Activated T-cell treated with anti-CD3 and anti-CD28 coated beads, Interleukin-2, amount 50 U/mL, for 24 hours (primary cell): ENCODE data around the gene RIC8A.
A peak's percentile ranks its signal among the peaks of the same experiment; 100 is the strongest.
"Not testable (repeated sequence)": the region's sequence is repeated elsewhere in the genome, so short reads cannot be mapped to it uniquely, and the experiment has no call there.

Experiments
- DNase-seq: peaks from one replicate; pipeline ENCODE4 v3.0.0-alpha.2; 2020
- H3K27ac Mint-ChIP-seq: 2 replicates; pipeline ENCODE4 v1.8.0; 2020; ENCODE audit warnings: mild to moderate bottlenecking, mixed read lengths
- H3K27me3 Mint-ChIP-seq: 2 replicates; pipeline ENCODE4 v1.8.0; 2020; ENCODE audit warnings: mixed read lengths
- H3K36me3 Mint-ChIP-seq: 2 replicates; pipeline ENCODE4 v1.8.0; 2020; ENCODE audit warnings: low read depth, mixed read lengths
- H3K4me1 Mint-ChIP-seq: 2 replicates; pipeline ENCODE4 v1.8.0; 2020; ENCODE audit warnings: low read depth, mixed read lengths
- H3K4me3 Mint-ChIP-seq: 2 replicates; pipeline ENCODE4 v1.8.0; 2020; ENCODE audit warnings: mild to moderate bottlenecking, moderate library complexity, mixed read lengths
- H3K9me3 Mint-ChIP-seq: 2 replicates; pipeline ENCODE4 v1.8.0; 2020; ENCODE audit warnings: mixed read lengths

Gene RIC8A

DNA sequence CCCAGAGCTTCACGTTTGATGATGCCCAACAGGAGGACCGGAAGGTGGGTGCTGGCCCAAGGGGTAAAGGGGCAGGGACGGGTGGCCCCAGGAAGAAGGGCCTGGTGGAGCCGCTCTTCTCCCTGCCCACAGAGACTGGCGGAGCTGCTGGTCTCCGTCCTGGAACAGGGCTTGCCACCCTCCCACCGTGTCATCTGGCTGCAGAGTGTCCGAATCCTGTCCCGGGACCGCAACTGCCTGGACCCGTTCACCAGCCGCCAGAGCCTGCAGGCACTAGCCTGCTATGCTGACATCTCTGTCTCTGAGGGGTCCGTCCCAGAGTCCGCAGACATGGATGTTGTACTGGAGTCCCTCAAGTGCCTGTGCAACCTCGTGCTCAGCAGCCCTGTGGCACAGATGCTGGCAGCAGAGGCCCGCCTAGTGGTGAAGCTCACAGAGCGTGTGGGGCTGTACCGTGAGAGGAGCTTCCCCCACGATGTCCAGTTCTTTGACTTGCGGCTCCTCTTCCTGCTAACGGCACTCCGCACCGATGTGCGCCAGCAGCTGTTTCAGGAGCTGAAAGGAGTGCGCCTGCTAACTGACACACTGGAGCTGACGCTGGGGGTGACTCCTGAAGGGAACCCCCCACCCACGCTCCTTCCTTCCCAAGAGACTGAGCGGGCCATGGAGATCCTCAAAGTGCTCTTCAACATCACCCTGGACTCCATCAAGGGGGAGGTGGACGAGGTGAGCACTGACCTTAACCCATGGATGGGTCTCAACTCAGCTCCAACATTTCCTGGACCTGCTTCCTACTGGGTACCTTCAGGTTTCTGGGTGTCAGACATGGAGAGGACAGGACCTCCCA lies 2.0 kb downstream of the RIC8A start:
- peaks cover 92% of the 10 kb centered on the region for H3K36me3 Mint-ChIP-seq
- no peaks in the 10 kb centered on the region for H3K9me3 Mint-ChIP-seq
- H3K27me3 Mint-ChIP-seq: no peaks in the 10 kb centered on the region
- peak overlapping the region; percentile 99 for H3K4me3 Mint-ChIP-seq
- H3K4me1 Mint-ChIP-seq: peaks cover 40% of the 10 kb centered on the region
- no peak for DNase-seq
- peak overlapping the region; percentile 97 for H3K27ac Mint-ChIP-seq

DNA sequence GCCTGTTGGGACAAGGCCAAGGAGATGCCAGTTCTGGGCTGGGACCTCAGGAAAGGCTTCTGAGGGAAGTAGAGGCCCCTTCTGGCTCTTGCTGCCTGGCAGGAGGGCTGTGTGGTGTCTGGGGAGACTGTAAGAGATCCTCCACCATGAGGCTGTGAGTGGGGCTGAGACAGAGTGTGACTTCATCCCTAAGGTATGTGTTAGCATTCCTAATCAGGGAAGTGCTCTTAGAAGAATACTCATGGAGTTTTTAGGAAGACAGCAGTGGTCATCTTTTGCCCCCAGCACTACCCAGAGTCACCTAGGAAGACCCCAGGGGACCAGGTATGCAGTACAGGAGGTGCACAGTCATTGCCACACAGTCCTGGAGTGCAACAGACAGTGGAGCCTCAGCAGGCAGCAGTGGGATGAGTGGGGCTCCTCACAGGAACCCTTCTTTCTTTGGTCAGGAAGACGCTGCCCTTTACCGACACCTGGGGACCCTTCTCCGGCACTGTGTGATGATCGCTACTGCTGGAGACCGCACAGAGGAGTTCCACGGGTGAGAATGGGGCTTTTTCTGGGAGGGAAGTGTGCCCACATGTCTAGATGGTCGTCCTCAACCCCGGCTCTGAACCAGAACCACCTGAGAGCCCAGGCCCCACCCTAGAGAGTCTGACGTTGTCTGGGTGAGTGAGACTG lies 2.8 kb downstream of the RIC8A start:
- DNase-seq: no peak
- no peaks in the 10 kb centered on the region for H3K9me3 Mint-ChIP-seq

DNA sequence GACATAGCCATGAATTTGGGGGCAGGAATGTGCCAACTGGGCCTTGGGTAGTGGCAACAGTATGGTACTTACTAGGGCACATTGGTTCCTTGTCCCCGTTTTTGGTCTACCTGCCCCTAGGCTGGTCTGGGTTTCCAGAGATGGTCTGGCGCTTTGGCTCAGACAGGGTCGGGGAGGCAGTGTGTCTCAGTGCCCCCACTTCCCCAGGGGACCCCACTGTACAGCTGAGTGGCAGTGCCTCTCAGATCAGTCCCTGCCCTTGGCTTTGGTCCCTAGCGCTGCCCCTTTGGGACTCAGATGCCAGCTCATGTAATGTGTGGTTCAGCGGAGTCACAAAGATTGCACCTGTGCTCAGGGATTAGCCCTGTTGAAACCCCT lies 3.3 kb downstream of the RIC8A start:
- Mint-ChIP-seq H3K27ac (peak overlapping the region; percentile 97), H3K27me3 (no peaks in the 10 kb centered on the region), H3K4me3 (peak overlapping the region; percentile 47), H3K9me3 (no peaks in the 10 kb centered on the region), H3K4me1 (peaks cover 29% of the 10 kb centered on the region), H3K36me3 (peaks cover 92% of the 10 kb centered on the region)
- DNase-seq: no peak

More for the DNA sequence above, 2.8 kb downstream of the RIC8A start:
- Mint-ChIP-seq H3K36me3 (peaks cover 92% of the 10 kb centered on the region), H3K4me1 (peaks cover 34% of the 10 kb centered on the region), H3K27ac (peak overlapping the region; percentile 97), H3K27me3 (no peaks in the 10 kb centered on the region), H3K4me3 (peak overlapping the region; percentile 99)

DNA sequence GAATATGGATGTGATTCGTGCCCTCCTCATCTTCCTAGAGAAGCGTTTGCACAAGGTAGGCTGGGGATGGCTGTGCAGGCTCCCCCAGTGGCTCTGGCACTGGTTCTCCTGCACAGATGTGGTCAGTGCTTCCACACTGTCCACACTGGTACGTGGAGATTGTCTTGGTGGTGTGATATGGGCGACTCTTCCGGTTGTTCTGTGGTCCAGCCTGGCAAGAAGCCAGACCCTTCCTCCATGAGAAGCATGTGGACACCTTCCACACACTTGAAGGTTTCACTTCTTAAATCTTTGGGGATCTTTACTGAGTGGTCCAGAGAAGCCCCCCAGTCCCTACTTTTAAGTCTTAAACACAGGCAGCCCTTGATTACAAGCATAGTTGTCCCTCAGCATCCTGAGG lies 3.8 kb downstream of the RIC8A start:
- Mint-ChIP-seq H3K27ac (peak overlapping the region; percentile 97), H3K9me3 (no peaks in the 10 kb centered on the region), H3K27me3 (no peaks in the 10 kb centered on the region), H3K36me3 (peaks cover 92% of the 10 kb centered on the region), H3K4me1 (peaks cover 24% of the 10 kb centered on the region), H3K4me3 (no peak overlapping the region)
- no peak for DNase-seq

DNA sequence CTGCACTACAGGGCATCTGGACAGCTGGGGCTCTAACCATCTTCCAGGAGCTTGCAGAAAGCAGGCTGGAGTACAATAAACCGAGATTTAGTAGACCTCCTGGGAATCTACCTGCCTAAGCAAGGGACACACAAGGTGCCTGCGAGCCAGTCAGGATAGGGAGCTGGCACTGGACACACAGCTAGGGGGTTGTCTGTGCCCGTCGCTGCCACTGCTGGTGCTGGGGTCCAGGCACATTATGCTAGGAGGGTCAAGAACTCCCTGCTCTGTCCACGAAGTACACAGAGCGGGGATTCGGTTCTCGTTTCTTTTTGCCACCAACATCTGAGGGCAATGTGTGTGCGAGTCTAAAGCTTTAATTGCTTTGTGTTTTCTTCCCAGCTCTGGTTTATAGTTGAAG lies 4.2 kb downstream of the RIC8A start:
- Mint-ChIP-seq H3K27me3 (no peaks in the 10 kb centered on the region), H3K4me1 (peaks cover 23% of the 10 kb centered on the region), H3K4me3 (no peak overlapping the region), H3K9me3 (no peaks in the 10 kb centered on the region), H3K36me3 (peaks cover 90% of the 10 kb centered on the region), H3K27ac (peak overlapping the region; percentile 97)
- DNase-seq: no peak

DNA sequence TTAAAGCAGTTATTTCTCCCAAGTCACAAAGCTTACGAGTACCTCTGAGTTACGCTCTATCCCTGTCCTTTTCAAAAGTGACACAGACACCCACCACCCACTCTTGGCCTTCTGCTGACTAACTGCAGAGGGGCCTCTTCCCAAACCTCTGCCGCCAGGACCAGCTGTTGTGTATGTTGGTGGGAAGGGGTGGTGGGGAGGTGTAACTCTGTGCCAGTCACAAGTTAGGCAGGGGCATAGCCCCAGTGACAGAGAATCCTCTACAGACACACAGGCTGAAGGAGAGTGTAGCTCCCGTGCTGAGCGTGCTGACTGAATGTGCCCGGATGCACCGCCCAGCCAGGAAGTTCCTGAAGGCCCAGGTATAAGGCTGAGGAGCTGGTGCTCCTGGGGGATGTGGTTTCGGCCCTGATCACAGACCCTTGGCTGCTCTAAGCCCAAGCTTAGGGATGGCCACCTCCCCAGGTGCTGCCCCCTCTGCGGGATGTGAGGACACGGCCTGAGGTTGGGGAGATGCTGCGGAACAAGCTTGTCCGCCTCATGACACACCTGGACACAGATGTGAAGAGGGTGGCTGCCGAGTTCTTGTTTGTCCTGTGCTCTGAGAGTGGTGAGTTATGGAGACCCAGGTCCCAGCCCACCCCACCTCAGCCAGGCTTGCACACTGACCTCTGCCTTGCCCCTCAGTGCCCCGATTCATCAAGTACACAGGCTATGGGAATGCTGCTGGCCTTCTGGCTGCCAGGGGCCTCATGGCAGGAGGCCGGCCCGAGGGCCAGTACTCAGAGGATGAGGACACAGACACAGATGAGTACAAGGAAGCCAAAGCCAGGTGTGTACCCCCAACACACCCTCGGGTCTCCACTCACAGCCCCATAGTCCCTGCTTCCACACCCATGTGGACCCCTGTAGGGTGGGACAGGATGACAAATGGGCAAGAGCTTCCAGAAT lies 4.9 kb downstream of the RIC8A start:
- no peaks in the 10 kb centered on the region for H3K27me3 Mint-ChIP-seq
- no peaks in the 10 kb centered on the region for H3K9me3 Mint-ChIP-seq
- no peak for DNase-seq
- H3K4me1 Mint-ChIP-seq: peaks cover 26% of the 10 kb centered on the region
- H3K36me3 Mint-ChIP-seq: peaks cover 89% of the 10 kb centered on the region
- peak overlapping the region; percentile 97 for H3K27ac Mint-ChIP-seq
- no peak overlapping the region for H3K4me3 Mint-ChIP-seq

DNA sequence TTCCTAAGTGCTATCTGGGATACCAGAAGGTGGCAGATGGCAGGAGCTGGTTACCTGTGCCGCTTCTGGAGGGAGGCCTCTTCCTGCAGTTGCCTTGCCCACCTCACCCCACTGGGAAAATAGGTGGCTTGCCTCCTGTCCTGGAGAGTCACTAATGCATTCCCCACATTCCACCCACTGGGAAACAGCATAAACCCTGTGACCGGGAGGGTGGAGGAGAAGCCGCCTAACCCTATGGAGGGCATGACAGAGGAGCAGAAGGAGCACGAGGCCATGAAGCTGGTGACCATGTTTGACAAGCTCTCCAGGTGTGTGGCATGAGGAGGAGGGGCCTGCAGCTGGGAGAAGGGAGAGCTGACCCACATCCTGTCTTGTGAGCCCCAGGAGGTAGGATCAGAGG lies 5.6 kb downstream of the RIC8A start:
- H3K4me3 Mint-ChIP-seq: no peak overlapping the region
- H3K27me3 Mint-ChIP-seq: no peaks in the 10 kb centered on the region
- no peak overlapping the region for H3K27ac Mint-ChIP-seq
- H3K4me1 Mint-ChIP-seq: peaks cover 33% of the 10 kb centered on the region
- H3K9me3 Mint-ChIP-seq: no peaks in the 10 kb centered on the region
- no peak for DNase-seq
- peaks cover 84% of the 10 kb centered on the region for H3K36me3 Mint-ChIP-seq

DNA sequence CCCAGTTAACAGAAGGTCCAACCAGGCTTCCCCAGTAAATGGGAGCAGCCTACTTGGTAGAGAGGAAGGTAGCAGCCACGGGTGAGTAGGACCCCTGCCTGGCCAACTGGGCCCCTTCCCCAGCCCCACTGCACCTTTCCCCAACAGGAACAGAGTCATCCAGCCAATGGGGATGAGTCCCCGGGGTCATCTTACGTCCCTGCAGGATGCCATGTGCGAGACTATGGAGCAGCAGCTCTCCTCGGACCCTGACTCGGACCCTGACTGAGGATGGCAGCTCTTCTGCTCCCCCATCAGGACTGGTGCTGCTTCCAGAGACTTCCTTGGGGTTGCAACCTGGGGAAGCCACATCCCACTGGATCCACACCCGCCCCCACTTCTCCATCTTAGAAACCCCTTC lies 6.6 kb downstream of the RIC8A start:
- Mint-ChIP-seq H3K4me1 (peaks cover 33% of the 10 kb centered on the region), H3K27ac (peak overlapping the region; percentile 76), H3K27me3 (no peaks in the 10 kb centered on the region), H3K9me3 (no peaks in the 10 kb centered on the region), H3K36me3 (peaks cover 78% of the 10 kb centered on the region), H3K4me3 (no peak overlapping the region)
- DNase-seq: no peak

DNA sequence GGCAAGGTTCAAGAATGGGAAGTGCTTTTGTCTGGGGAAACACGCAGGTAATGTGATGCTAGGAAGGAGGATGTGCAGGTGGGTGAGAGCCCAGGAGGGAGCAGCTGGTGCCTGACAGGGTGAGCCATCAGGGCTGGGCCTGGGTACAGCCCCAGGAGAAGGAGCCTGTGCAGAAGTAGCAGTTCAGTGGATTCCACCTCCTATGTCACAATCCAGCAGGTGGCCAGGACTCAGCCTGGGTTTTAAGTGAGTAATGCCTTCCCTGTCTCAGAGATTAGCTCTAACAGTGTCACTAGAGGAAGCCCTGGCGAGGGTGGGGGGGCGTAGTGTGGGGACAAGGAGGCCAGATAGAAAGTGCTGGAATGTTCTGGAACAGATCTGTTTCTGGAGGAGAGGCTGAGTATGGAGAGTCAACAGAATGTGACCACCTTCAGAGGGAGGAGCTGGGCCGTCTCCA lies 8.1 kb downstream of the RIC8A start:
- no peak for DNase-seq

DNA sequence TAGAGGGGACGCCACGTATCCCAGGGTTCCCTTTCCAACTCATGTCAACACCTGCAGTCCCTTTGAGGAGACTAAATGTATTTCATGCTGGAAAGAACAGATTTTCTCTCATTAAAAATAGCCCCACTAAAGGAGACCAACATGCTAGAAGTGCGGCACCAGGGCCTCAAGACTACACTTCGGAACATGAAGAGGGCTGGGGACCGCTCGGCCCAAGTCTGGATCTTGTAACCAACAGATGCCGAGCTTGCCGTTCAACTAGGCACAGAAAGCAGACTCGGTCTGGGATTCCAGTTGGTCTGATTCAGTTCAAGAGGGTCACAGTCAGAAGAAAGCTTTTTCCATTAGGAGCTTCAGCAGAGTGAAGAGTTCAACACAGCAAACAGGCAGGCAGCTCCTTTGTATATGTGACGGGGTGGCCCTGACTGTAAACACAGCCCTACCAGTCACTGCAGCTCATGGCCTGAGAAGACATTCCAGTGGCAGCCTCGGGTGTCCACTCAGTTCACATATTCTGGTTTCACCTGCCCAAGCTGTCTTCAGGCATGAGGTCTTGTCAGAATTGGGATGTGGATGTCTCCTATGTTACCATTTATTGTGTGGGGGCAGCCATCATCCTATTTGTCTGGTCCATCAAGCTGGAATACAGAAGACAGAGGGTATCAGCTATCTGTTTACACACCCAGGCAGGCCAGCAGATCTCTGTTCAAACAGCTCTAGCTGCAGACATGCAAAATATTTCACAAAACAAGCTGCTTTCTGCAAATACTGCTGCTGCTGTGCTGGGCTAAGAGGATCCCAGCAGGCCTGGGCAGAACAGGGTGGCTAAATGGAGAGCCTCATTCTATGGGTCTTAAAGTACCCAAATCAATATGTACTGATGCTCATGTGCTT lies 8.8 kb downstream of the RIC8A start:
- DNase-seq: no peak
- Mint-ChIP-seq H3K4me3 (no peak overlapping the region), H3K9me3 (no peaks in the 10 kb centered on the region), H3K36me3 (peaks cover 60% of the 10 kb centered on the region), H3K4me1 (peaks cover 13% of the 10 kb centered on the region), H3K27ac (peak overlapping the region; percentile 76), H3K27me3 (no peaks in the 10 kb centered on the region)

More for the DNA sequence above, 8.1 kb downstream of the RIC8A start:
- H3K4me3 Mint-ChIP-seq: no peak overlapping the region
- peak overlapping the region; percentile 76 for H3K27ac Mint-ChIP-seq
- H3K36me3 Mint-ChIP-seq: peaks cover 67% of the 10 kb centered on the region
- peaks cover 19% of the 10 kb centered on the region for H3K4me1 Mint-ChIP-seq
- H3K9me3 Mint-ChIP-seq: no peaks in the 10 kb centered on the region
- no peaks in the 10 kb centered on the region for H3K27me3 Mint-ChIP-seq

DNA sequence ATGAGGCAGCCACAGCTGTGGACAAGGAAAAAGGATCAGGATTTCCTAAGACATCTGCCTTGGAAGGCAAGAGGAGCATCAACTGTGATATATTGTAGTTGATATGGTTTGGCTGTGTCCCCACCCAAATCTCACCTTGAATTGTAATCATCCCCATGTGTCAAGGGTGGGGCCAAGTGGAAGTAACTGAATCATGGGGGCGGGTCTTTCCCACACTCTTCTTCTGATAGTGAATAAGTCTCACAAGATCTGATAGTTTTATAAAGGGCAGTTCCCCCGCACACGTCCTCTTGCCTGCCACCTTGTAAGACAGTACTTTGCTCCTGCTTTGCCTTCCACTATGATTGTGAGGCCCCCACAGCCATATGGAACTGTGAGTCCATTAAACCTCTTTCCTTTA lies 10.2 kb downstream of the RIC8A start:
- DNase-seq: no peak
- Mint-ChIP-seq H3K4me3 (no peak overlapping the region), H3K36me3 (peaks cover 54% of the 10 kb centered on the region), H3K4me1 (peaks cover 9% of the 10 kb centered on the region), H3K9me3 (no peaks in the 10 kb centered on the region), H3K27ac (peak overlapping the region; percentile 76), H3K27me3 (no peaks in the 10 kb centered on the region)

DNA sequence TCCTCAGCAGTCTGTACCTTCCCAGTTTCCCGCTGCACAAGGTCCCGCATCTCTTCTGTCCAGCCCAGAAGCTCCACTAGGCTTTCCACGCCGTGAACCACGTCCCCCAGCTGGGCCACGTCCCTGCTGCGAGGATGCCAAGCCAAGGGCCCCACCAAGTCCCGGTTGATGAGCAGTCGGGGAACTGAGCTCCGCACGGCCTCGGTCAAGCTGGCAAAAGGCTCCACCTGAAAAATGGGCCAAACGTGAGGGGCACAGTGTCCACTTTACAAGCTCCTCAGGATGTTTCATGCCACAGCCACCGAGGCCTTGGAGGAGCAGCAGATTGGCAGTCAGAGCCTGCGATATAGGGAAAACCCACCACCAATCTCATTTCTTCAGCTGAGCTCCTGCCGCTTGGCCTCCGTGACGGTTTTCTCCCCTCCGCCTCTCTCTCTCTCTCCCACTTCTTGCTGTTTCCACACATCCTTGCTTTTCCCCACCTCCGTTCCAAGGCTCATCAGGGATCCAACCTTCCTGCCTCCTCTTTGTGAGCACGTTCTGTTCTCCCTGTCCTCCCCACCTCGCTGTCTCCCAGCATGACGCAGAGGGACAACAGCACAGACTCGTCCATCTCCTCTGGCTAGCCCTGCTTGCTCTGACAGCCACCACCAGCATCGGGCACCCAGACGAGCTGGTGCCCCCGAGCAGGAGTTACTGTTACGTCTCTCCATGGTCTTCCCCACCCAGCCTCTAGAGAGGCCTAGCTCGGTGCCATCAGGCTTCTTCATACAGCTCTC lies 11.5 kb downstream of the RIC8A start:
- no peaks in the 10 kb centered on the region for H3K27me3 Mint-ChIP-seq
- no peak for DNase-seq
- no peak overlapping the region for H3K27ac Mint-ChIP-seq
- H3K36me3 Mint-ChIP-seq: peaks cover 46% of the 10 kb centered on the region
- H3K9me3 Mint-ChIP-seq: no peaks in the 10 kb centered on the region
- peaks cover 9% of the 10 kb centered on the region for H3K4me1 Mint-ChIP-seq
- no peak overlapping the region for H3K4me3 Mint-ChIP-seq

DNA sequence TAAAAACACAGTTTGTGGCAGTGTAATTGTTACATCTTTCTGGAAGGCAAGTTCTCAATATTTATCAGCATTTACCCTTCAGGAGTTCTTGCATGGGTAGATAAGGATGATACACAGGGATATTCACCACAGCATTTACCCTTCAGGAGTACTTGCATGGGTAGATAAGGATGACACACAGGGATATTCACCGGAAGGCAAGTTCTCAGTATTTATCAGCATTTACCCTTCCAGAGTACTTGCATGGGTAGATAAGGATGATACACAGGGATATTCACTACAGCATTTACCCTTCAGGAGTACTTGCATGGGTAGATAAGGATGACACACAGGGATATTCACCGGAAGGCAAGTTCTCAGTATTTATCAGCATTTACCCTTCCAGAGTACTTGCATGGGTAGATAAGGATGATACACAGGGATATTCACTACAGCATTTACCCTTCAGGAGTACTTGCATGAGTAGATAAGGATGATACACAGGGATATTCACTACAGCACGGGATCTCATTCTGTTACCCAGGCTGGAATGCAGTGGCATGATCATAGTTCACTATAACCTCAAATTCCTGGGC lies 13.2 kb downstream of the RIC8A start:
- not testable (repeated sequence) for H3K9me3 Mint-ChIP-seq, H3K4me3 Mint-ChIP-seq, H3K27ac Mint-ChIP-seq

More for the DNA sequence above, 13.2 kb downstream of the RIC8A start:
- peaks cover 13% of the 10 kb centered on the region for H3K4me1 Mint-ChIP-seq
- DNase-seq, H3K27me3 Mint-ChIP-seq: not testable (repeated sequence)
- H3K36me3 Mint-ChIP-seq: peaks cover 29% of the 10 kb centered on the region
